Kidney (tissue), 14 donors: Measurements from ENCODE around the gene TTLL11. TPM values are rescaled to one million over a fixed set of nuclear protein-coding genes. Genes with fewer than 3 reads are reported as not detected.

ENCODE experiments used
- DNase-seq, 5 donors: peaks; one replicate each; pipeline ENCODE4 v3.0.0-alpha.2; 2013 to 2020
- FAIRE-seq: peaks from 2 replicates; lab custom pipeline; 2012; peaks lifted over from hg19 to GRCh38; lab: Jason Lieb, UNC
- H3K27ac ChIP-seq, 2 donors: one replicate each; pipeline ENCODE4 v1.7.0; 2013; ENCODE audit warnings: low read depth in 2 of 2, low read length in 2 of 2, inconsistent platforms in 1 of 2
- H3K27me3 ChIP-seq: one replicate; pipeline ENCODE4 v1.7.1; 2013; ENCODE audit warnings: low read length, inconsistent platforms; ENCODE audit not compliant: control insufficient read depth, insufficient read depth
- H3K36me3 ChIP-seq, 3 donors: one replicate each; pipeline versions ENCODE4 v1.7.0 to v1.7.1; 2013; ENCODE audit warnings: low read length in 3 of 3, control low read depth in 1 of 3, inconsistent platforms in 1 of 3; ENCODE audit not compliant: insufficient read depth in 3 of 3, control insufficient read depth in 2 of 3
- H3K4me1 ChIP-seq, 3 donors: one replicate each; pipeline versions ENCODE4 v1.7.0 to v1.7.1; 2013; ENCODE audit warnings: low read length in 3 of 3, inconsistent platforms in 1 of 3, low read depth in 1 of 3; ENCODE audit not compliant: control insufficient read depth in 2 of 3, insufficient read depth in 2 of 3
- H3K4me3 ChIP-seq, 3 donors: one replicate each; pipeline versions ENCODE4 v1.7.0 to v1.8.1; 2013; ENCODE audit warnings: low read length in 3 of 3, control low read depth in 1 of 3, inconsistent platforms in 1 of 3
- H3K9ac ChIP-seq, 3 donors: one replicate each; pipeline versions ENCODE4 v1.7.0 to v1.7.1; 2013; ENCODE audit warnings: low read length in 3 of 3, control low read depth in 1 of 3, inconsistent platforms in 1 of 3
- H3K9me3 ChIP-seq, 3 donors: one replicate each; pipeline versions ENCODE4 v1.7.0 to v1.7.1; 2013; ENCODE audit warnings: low read length in 3 of 3, control low read depth in 1 of 3, inconsistent platforms in 1 of 3; ENCODE audit not compliant: control insufficient read depth in 2 of 3, insufficient read depth in 1 of 3
- intact Hi-C: fragments of 100-400 bp; cut with DNase I; formaldehyde crosslinking; loops from one replicate; pipeline ENCODE4 v1.11.1; 2022
- polyA plus RNA-seq: library from polyadenylated mRNA; stranded (reverse); fragments of 350-450 nt; fragmentation: Illumina TruSeq; extraction: RNeasy Lipid Tissue Mini Kit (QIAGEN cat#74804); gene quantifications from one replicate; pipeline ENCODE4 v1.2.3, GENCODE V29; 2014; ENCODE audit warnings: low read depth, low replicate concordance; ENCODE audit not compliant: insufficient read depth
- total RNA-seq: library from RNA; stranded (reverse); fragmentation: NEBNext Ultra II Directional; extraction: Animal tissue kit (Norgen Biotek cat#: 25700); gene quantifications from one replicate; pipeline ENCODE4 v1.2.1, GENCODE V29; 2021
- TF ChIP-seq, protein P1 (sequence below): IDR thresholded peaks from 3 replicates; pipeline ENCODE4 v1.5.1; 2012; ENCODE audit warnings: mild to moderate bottlenecking, moderate library complexity, borderline replicate concordance; ENCODE audit not compliant: insufficient read depth; ENCODE audit errors: extremely low read depth
- donor health status: control.
- donor health status: control.
- donor health status: control.
- donor health status: control.
- donor health status: control.
- donor health status: DM: yes; HTN: yes; CAD: no.
- donor health status: Normal renal cell carcinoma (clear cell type).

Gene TTLL11
- total and polyA plus RNA-seq, 2 donors from 2014 or later, result 2.3 to 10.0 TPM

DNA sequence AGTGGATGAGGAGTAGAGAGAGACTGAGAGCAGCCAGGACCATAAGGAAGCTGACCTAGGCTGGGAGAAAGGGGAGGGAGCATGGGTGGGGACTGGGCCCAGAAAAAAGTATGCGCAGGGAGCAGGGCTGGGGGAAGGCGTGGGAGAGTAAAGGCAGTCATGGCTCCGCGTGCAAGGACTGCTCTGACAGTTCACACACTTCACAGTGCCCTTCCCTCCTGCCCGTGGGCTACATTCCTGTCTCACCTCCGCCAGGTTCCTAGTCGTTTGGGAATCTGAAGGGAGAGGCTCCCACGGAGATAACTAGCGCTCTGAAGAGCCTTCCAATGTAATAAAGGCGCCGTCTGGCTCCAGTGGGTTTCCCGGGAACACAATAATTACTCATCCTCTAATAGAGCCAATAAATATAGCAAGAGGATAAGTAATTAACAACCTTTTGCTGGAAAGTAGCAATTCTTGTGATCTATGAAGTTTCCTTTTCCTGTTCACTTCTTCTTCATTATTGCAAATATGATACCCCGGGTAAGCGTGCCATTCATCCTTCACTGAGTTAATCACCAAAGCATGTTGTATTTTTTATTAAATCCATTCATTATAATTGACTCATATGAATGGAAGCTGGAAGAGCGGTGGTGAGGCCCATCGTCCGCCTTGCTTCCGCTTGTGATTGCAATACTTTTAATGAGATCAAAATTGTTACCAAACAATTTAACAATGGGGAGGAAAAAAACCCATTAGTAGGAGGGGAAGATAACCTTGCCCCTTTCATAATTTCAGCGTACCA is 39.3 kb downstream of the TTLL11 start:
- intact Hi-C loops, result no loop called here
- Histone ChIP-seq H3K9ac (no peak overlapping the region), H3K36me3 (no peaks in the 10 kb centered on the region), H3K4me1 (no peaks in the 10 kb centered on the region), H3K27ac (no peak overlapping the region), H3K9me3 (no peaks in the 10 kb centered on the region), H3K27me3 (no peaks in the 10 kb centered on the region), H3K4me3 (no peak overlapping the region)
- TF ChIP-seq, protein P1, sequence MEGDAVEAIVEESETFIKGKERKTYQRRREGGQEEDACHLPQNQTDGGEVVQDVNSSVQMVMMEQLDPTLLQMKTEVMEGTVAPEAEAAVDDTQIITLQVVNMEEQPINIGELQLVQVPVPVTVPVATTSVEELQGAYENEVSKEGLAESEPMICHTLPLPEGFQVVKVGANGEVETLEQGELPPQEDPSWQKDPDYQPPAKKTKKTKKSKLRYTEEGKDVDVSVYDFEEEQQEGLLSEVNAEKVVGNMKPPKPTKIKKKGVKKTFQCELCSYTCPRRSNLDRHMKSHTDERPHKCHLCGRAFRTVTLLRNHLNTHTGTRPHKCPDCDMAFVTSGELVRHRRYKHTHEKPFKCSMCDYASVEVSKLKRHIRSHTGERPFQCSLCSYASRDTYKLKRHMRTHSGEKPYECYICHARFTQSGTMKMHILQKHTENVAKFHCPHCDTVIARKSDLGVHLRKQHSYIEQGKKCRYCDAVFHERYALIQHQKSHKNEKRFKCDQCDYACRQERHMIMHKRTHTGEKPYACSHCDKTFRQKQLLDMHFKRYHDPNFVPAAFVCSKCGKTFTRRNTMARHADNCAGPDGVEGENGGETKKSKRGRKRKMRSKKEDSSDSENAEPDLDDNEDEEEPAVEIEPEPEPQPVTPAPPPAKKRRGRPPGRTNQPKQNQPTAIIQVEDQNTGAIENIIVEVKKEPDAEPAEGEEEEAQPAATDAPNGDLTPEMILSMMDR, result no peak
- DNase-seq (no peak), FAIRE-seq (no peak)

DNA sequence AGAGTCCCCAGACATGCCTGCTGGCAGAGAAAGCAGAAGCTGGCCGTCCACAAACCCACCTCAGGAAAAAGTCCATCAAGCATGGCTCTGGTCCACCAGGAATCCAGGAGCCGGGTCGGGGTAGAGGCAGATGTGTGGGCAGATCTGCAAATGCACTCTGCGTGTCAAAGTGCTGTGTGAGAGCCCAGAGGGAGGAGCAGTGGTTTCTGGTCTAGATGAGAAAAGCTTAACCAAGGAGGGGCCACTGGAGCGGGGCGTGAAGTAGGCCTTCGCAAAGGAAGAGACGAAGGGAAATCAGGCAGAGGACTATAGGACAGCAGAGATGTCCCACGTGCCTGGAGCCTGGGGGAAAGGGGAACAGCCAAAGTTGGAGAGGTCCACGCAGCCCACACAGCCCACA is 40.0 kb downstream of the TTLL11 start:
- TF ChIP-seq, protein P1, result no peak
- H3K4me1 ChIP-seq, result no peaks in the 10 kb centered on the region
- H3K9me3 ChIP-seq, result no peaks in the 10 kb centered on the region
- peak in 1 of 5 donors; percentile 13 for DNase-seq
- H3K9ac ChIP-seq, result no peak overlapping the region
- intact Hi-C loops, result no loop called here
- H3K27ac ChIP-seq, result no peak overlapping the region
- no peaks in the 10 kb centered on the region for H3K27me3 ChIP-seq
- no peak overlapping the region for H3K4me3 ChIP-seq
- no peaks in the 10 kb centered on the region for H3K36me3 ChIP-seq
- no peak for FAIRE-seq

DNA sequence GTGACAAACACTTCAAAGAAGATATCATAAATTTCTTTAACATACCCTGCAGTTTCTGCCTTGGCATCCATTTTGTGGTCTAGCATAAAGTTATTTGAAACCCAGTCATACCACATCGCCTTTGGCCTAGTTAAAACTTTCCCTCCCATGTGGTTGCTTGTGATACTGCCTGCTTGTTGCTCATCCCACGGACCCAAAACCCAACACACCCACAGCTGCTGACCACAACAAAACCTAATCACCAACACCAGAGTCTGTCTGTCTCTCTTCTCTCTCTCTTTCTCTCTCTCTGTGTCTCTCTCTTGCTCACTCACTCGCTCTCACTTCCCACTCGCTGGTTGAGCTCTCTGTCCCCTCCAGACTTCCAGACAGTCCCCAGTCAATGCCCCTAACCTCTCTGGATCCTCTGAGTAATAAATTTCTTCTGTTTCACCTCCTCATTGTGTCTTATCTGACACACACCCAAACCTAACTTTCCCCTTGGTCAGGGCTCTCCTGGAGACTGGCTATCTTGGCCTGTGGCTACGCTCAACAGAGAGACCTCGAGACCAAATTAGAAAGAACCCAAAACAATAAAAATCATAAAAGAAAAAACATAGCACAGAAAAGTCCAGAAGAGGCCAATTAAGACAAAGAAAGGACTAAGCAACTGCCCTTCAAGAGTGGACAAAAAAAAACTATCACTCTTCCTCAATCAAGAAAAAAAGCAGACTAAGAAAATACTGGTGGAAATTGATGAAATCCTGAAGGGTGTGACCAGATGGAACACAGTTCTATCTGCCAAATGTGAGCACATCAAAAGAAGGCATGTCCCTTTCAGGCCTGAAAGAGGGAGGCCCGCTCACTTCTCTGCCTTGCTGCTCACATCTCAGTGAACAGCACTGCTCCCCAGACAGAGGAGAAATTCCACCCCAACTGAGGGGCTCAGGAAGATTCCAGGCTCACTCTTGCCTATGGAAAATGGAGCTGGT is 41.5 kb downstream of the TTLL11 start:
- Histone ChIP-seq H3K4me3 (no peak overlapping the region), H3K27me3 (no peaks in the 10 kb centered on the region), H3K9ac (no peak overlapping the region), H3K9me3 (no peaks in the 10 kb centered on the region), H3K4me1 (no peaks in the 10 kb centered on the region), H3K27ac (no peak overlapping the region), H3K36me3 (no peaks in the 10 kb centered on the region)
- no peak for DNase-seq
- intact Hi-C loops, result no loop called here
- TF ChIP-seq, protein P1, result no peak
- no peak for FAIRE-seq
